ENCODE data around the gene CYP27C1.
"Not testable (repeated sequence)": the region's sequence is repeated elsewhere in the genome, so short reads cannot be mapped to it uniquely, and the experiment has no call there.

Gene CYP27C1

GRCh38 chr2:127220768-127221527, 849 bp upstream of the CYP27C1 start:
- no peak for DNase-seq

GRCh38 chr2:127219171-127220070, 678 bp downstream of the CYP27C1 start:
- DNase-seq, result no peak

- no peak for DNase-seq
Measured at GRCh38 chr2:127218812-127219170, 1.3 kb downstream of the CYP27C1 start.

- DNase-seq, result no peak
Measured at GRCh38 chr2:127217470-127218325, 2.4 kb downstream of the CYP27C1 start.

GRCh38 chr2:127216593-127216992, 3.5 kb downstream of the CYP27C1 start:
- no peak for DNase-seq

- DNase-seq, result no peak
Measured at GRCh38 chr2:127216095-127216494, 4.0 kb downstream of the CYP27C1 start.

GRCh38 chr2:127214201-127214600, 5.9 kb downstream of the CYP27C1 start:
- not testable (repeated sequence) for DNase-seq

GRCh38 chr2:127208313-127208712, 11.8 kb downstream of the CYP27C1 start:
- no peak for DNase-seq

- DNase-seq, result no peak
Measured at GRCh38 chr2:127205218-127206125, 14.6 kb downstream of the CYP27C1 start.

- no peak for DNase-seq
Measured at GRCh38 chr2:127201452-127201851, 18.6 kb downstream of the CYP27C1 start.

- DNase-seq, result no peak
Measured at GRCh38 chr2:127200962-127201361, 19.1 kb downstream of the CYP27C1 start.

- no peak for DNase-seq
Measured at GRCh38 chr2:127199223-127199622, 20.9 kb downstream of the CYP27C1 start.

- DNase-seq, result peak; percentile 57
Measured at GRCh38 chr2:127197475-127198385, 22.4 kb downstream of the CYP27C1 start.

GRCh38 chr2:127196998-127197397, 23.1 kb downstream of the CYP27C1 start:
- no peak for DNase-seq

GRCh38 chr2:127196549-127196948, 23.6 kb downstream of the CYP27C1 start:
- DNase-seq, result no peak

GRCh38 chr2:127195140-127196074, 24.7 kb downstream of the CYP27C1 start:
- no peak for DNase-seq

GRCh38 chr2:127194447-127194846, 25.7 kb downstream of the CYP27C1 start:
- DNase-seq, result no peak

- DNase-seq, result no peak
Measured at GRCh38 chr2:127193967-127194280, 26.2 kb downstream of the CYP27C1 start.

GRCh38 chr2:127193164-127193966, 26.7 kb downstream of the CYP27C1 start:
- no peak for DNase-seq

All from kidney glomerular epithelial cell (primary cell).